B cell (primary cell): ENCODE results near the gene WRAP73. TPM values are rescaled to one million over a fixed set of nuclear protein-coding genes. Genes with fewer than 3 reads are reported as not detected.

Source experiments
- ATAC-seq: fragments of 200-7000 bp; cut with Tn5 transposase; one replicate; pipeline ENCODE4 v1.10.0; 2021; ENCODE audit warnings: low read depth, mild to moderate bottlenecking, moderate number of reproducible peaks, moderate library complexity
- CTCF ChIA-PET: fragments of 350-600 bp; sonication (Branson Sonifier 250); formaldehyde crosslinking; loops from one replicate; lab custom pipeline; 2021; ENCODE audit warnings: antibody characterized with exemption, inconsistent platforms; lab: Charles Lee
- POLR2A ChIA-PET: fragments of 350-600 bp; sonication (Branson Sonifier 250); formaldehyde crosslinking; loops from one replicate; lab custom pipeline; 2021; ENCODE audit warnings: antibody characterized with exemption; lab: Charles Lee
- DNase-seq: peaks from one replicate; pipeline ENCODE4 v3.0.0; 2013
- H2AFZ ChIP-seq: 2 replicates; pipeline ENCODE4 v1.6.1; 2012; ENCODE audit warnings: mild to moderate bottlenecking, low read depth, low read length; ENCODE audit not compliant: insufficient read depth, poor library complexity, severe bottlenecking
- H3K27ac ChIP-seq, 2 donors: 1 replicate in 1 of 2; 2 replicates in 1 of 2; pipeline ENCODE4 v1.5.1; 2012 to 2013; ENCODE audit warnings: low read length in 2 of 2, mild to moderate bottlenecking in 2 of 2, moderate library complexity in 1 of 2
- H3K27me3 ChIP-seq, 4 experiments: fragments of 200-600 bp in 1 of 4; sonication (generic) in 1 of 4; replicated peaks in 1 of 4; 1 replicate in 2 of 4; 2 replicates in 2 of 4; pipeline versions ENCODE4 v1.6.1 to v1.7.0; 2013 to 2016; ENCODE audit warnings: low read length in 3 of 4, mild to moderate bottlenecking in 2 of 4, mixed read lengths in 1 of 4, moderate library complexity in 1 of 4; ENCODE audit not compliant: insufficient read depth in 4 of 4, control insufficient read depth in 3 of 4; ENCODE audit errors: control extremely low read depth in 1 of 4
- H3K36me3 ChIP-seq, 2 experiments: replicated peaks in 1 of 2; 1 replicate in 1 of 2; 2 replicates in 1 of 2; pipeline versions ENCODE4 v1.6.1 to v1.7.1; 2013; ENCODE audit warnings: low read length in 1 of 2; ENCODE audit not compliant: insufficient read depth in 2 of 2, control insufficient read depth in 1 of 2; ENCODE audit errors: control extremely low read depth in 1 of 2, extremely low read depth in 1 of 2
- H3K4me1 ChIP-seq, 2 donors: fragments of 200-600 bp in 1 of 2; sonication (generic) in 1 of 2; 1 replicate in 1 of 2; 2 replicates in 1 of 2; pipeline versions ENCODE4 v1.5.1 to v1.6.1; 2013 to 2017; ENCODE audit warnings: low read length in 2 of 2; ENCODE audit not compliant: control insufficient read depth in 2 of 2, insufficient read depth in 2 of 2
- H3K4me2 ChIP-seq: replicated peaks from 2 replicates; pipeline ENCODE3; 2012; ENCODE audit warnings: mild to moderate bottlenecking, low read depth, low read length; ENCODE audit not compliant: poor library complexity, severe bottlenecking
- H3K4me3 ChIP-seq, 5 experiments: fragments of 200-600 bp in 1 of 5; sonication (generic) in 1 of 5; 1 replicate in 3 of 5; 2 replicates in 2 of 5; pipeline versions ENCODE4 v1.5.1 to v1.7.0; 2011 to 2016; ENCODE audit warnings: low read length in 4 of 5, mild to moderate bottlenecking in 4 of 5, low read depth in 2 of 5, control low read depth in 1 of 5, moderate library complexity in 1 of 5; ENCODE audit not compliant: insufficient read depth in 1 of 5; ENCODE audit errors: control extremely low read depth in 1 of 5, extremely low read depth in 1 of 5
- H3K79me2 ChIP-seq: fragments of 200-600 bp; sonication (generic); one replicate; pipeline ENCODE4 v1.6.0; 2016; ENCODE audit warnings: low read length; ENCODE audit not compliant: control insufficient read depth, insufficient read depth
- H3K9ac ChIP-seq: fragments of 200-600 bp; sonication (generic); 2 replicates; pipeline ENCODE4 v1.6.1; 2017; ENCODE audit warnings: mild to moderate bottlenecking, low read length, moderate library complexity
- H3K9me3 ChIP-seq, 3 donors: one replicate each; pipeline versions ENCODE4 v1.6.1 to v1.7.1; 2013; ENCODE audit warnings: low read length in 2 of 3; ENCODE audit not compliant: control insufficient read depth in 2 of 3, insufficient read depth in 1 of 3; ENCODE audit errors: control extremely low read depth in 1 of 3
- H4K20me1 ChIP-seq: 2 replicates; pipeline ENCODE4 v1.6.0; 2012; ENCODE audit warnings: mild to moderate bottlenecking, low read length; ENCODE audit not compliant: insufficient read depth, control insufficient read depth, poor library complexity, severe bottlenecking
- H3K27ac Mint-ChIP-seq: one replicate; pipeline ENCODE4 v1.8.0; 2021; ENCODE audit warnings: mixed read lengths
- H3K27me3 Mint-ChIP-seq: one replicate; pipeline ENCODE4 v1.8.0; 2021; ENCODE audit warnings: mixed read lengths
- H3K4me1 Mint-ChIP-seq: one replicate; pipeline ENCODE4 v1.8.0; 2021; ENCODE audit warnings: mixed read lengths
- H3K4me3 Mint-ChIP-seq: one replicate; pipeline ENCODE4 v1.8.0; 2021; ENCODE audit warnings: mixed read lengths
- H3K9me3 Mint-ChIP-seq: one replicate; pipeline ENCODE4 v1.8.0; 2022; ENCODE audit warnings: mixed read lengths; ENCODE audit not compliant: insufficient read depth
- EZH2 ChIP-seq: IDR thresholded peaks from 2 replicates; pipeline ENCODE4 v1.6.1; 2012; ENCODE audit warnings: borderline replicate concordance, low read depth, mild to moderate bottlenecking, moderate library complexity, low read length; ENCODE audit not compliant: insufficient read depth, poor library complexity, severe bottlenecking
- WGBS: methylation state at CpG from one replicate; pipeline ENCODE4 v1.1.5; 2013; ENCODE audit warnings: missing lambda C conversion rate; ENCODE audit not compliant: insufficient coverage; 5-methylcytosine and 5-hydroxymethylcytosine counted together
- intact Hi-C: fragments of 100-400 bp; cut with micrococcal nuclease; formaldehyde crosslinking; loops from one replicate; pipeline ENCODE4 v1.10.0; 2022
- polyA plus RNA-seq: library from polyadenylated mRNA; depleted of rRNA; stranded (reverse); fragments of >200 nt; gene quantifications from 2 replicates; pipeline ENCODE4 v1.2.3, GENCODE V29; 2012
- total RNA-seq, 2 donors: library from RNA; stranded (reverse); fragments of 120-200 nt in 1 of 2; gene quantifications; 1 replicate in 1 of 2; 2 replicates in 1 of 2; pipeline versions ENCODE4 v1.2.3 to v1.2.4, GENCODE V29; 2013 to 2022
- TF ChIP-seq, protein P1 (sequence below): fragments of 200-600 bp; IDR thresholded peaks from one replicate; pipeline ENCODE4 v1.8.0; 2022; ENCODE audit warnings: antibody characterized with exemption, mild to moderate bottlenecking

Gene WRAP73
- total and polyA plus RNA-seq, 2 donors (not counting 1 experiment from before 2014, with no cell fraction given) = 37.1 to 68.5 TPM

DNA sequence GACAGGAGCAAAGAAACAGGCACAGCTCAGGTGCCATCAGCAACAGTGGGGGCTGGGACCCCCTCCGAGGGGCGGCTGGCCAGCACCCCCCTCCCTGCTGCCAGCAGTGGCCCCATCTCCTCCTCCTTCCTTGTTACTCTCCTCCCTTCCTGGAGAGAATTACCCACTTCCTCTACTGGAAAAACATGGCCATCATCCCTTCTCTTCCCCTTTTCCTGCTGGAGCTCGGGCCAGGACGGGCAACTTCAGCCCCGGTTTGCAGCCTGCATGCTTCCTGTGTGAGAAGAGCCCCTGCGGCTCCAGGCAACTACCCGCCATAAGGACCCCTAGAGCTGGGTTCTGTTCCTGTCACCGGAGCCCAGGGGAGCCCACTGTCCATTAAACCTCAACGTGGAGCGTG is 56.2 kb downstream of the WRAP73 start:
- ChIA-PET CTCF (no interaction called here), POLR2A (no interaction called here)
- intact Hi-C loops = no loop called here
- no peaks in the 10 kb centered on the region for H3K27me3 ChIP-seq
- no peaks in the 10 kb centered on the region for H4K20me1 ChIP-seq
- Mint-ChIP-seq H3K9me3 (no peaks in the 10 kb centered on the region), H3K4me1 (peaks cover 24% of the 10 kb centered on the region), H3K27ac (peak overlapping the region; percentile 56), H3K4me3 (no peak overlapping the region), H3K27me3 (no peaks in the 10 kb centered on the region)
- no peaks in the 10 kb centered on the region for H3K79me2 ChIP-seq
- ATAC-seq = no peak
- H3K27ac ChIP-seq = no peak overlapping the region
- H2AFZ ChIP-seq = no peak overlapping the region
- H3K9ac ChIP-seq = no peak overlapping the region
- peaks cover 26 to 31% of the 10 kb centered on the region in 2 donors for H3K4me1 ChIP-seq
- H3K9me3 ChIP-seq = no peaks in the 10 kb centered on the region
- DNase-seq = no peak
- H3K4me2 ChIP-seq = no peak overlapping the region
- TF ChIP-seq, protein P1, sequence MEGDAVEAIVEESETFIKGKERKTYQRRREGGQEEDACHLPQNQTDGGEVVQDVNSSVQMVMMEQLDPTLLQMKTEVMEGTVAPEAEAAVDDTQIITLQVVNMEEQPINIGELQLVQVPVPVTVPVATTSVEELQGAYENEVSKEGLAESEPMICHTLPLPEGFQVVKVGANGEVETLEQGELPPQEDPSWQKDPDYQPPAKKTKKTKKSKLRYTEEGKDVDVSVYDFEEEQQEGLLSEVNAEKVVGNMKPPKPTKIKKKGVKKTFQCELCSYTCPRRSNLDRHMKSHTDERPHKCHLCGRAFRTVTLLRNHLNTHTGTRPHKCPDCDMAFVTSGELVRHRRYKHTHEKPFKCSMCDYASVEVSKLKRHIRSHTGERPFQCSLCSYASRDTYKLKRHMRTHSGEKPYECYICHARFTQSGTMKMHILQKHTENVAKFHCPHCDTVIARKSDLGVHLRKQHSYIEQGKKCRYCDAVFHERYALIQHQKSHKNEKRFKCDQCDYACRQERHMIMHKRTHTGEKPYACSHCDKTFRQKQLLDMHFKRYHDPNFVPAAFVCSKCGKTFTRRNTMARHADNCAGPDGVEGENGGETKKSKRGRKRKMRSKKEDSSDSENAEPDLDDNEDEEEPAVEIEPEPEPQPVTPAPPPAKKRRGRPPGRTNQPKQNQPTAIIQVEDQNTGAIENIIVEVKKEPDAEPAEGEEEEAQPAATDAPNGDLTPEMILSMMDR = no peak
- TF ChIP-seq EZH2 = no peak
- no peaks in the 10 kb centered on the region for H3K36me3 ChIP-seq
- no peak overlapping the region for H3K4me3 ChIP-seq
- WGBS = 36% methylated on average over 10 of the region's 10 CpGs

DNA sequence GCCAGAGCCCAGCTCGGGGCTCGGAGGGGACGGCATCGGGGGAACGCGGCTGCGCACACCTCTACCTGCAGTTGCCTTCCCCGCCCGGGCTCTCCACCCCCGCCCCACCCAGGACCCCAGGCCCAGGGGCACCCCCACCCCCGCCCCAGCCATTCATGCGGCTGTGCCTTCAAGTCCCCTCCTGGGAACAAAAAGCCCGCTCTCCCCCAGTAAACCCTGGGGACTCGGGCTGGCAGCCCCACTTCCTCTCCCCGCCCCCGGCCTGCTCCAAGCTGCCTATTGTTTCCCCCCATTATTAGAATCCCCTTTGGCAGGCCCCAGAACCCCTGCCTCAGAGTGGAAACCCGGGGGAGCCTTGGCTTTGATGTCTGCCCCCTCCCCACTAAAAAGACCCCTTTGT is 56.6 kb downstream of the WRAP73 start:
- ATAC-seq (no peak), DNase-seq (no peak)
- POLR2A ChIA-PET = no interaction called here
- Histone ChIP-seq H3K9ac (no peak overlapping the region), H3K27me3 (no peaks in the 10 kb centered on the region), H4K20me1 (no peaks in the 10 kb centered on the region), H3K79me2 (no peaks in the 10 kb centered on the region), H2AFZ (no peak overlapping the region), H3K27ac (no peak overlapping the region), H3K4me3 (no peak overlapping the region), H3K4me1 (peaks cover 22 to 27% of the 10 kb centered on the region in 2 donors), H3K36me3 (no peaks in the 10 kb centered on the region), H3K9me3 (no peaks in the 10 kb centered on the region), H3K4me2 (no peak overlapping the region)
- Mint-ChIP-seq H3K27me3 (no peaks in the 10 kb centered on the region), H3K4me1 (peaks cover 23% of the 10 kb centered on the region), H3K9me3 (no peaks in the 10 kb centered on the region), H3K27ac (no peak overlapping the region), H3K4me3 (no peak overlapping the region)
- WGBS = 32% methylated on average over 9 of the region's 17 CpGs
- no peak for TF ChIP-seq EZH2
- TF ChIP-seq, protein P1 = no peak
- intact Hi-C loops = no loop called here
- CTCF ChIA-PET = interaction anchor here (1.2 kb wide), 1 partner anchor 24 kb away, joined by 4 read pairs; no protein-coding TSS in a partner anchor
